ENCODE measurements around the gene FAM153A. TPM values are rescaled to one million over a fixed set of nuclear protein-coding genes. Genes with fewer than 3 reads are reported as not detected.
"Not testable (repeated sequence)": the region's sequence is repeated elsewhere in the genome, so short reads cannot be mapped to it uniquely, and the experiment has no call there.

The FAM153A gene
- total and polyA plus RNA-seq, 2 of the 8 experiments (the other 6 are each of a cell fraction or from before 2014, with no cell fraction given): not detected

DNA sequence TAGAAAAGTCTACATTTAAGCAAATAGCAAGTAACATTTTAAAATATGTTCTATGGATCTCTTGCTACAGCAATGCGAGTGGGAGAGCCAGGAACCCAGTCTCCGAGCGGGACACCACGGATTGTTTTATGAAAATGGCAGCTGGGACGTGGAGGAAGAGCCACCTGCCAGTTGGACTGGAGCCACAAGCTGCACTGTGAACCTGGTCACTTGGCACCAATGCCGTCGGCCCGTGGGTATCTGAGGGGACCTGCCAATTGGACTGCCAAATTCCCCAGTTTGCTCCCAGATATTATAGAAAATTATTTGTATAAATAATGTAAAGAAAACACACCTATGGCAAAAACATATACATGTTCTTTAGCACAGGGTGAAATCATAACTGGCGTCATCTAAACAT is 10.6 kb upstream of the FAM153A start:
- DNase-seq (ENCODE audit: low read depth in 1 of 2, low spot score in 2 of 2); H3K36me3 ChIP-seq (ENCODE audit: control insufficient read depth in 2 of 4, insufficient read depth in 4 of 4, low read length in 3 of 4); POLR2A ChIA-PET (ENCODE audit: partially characterized antibody); CTCF ChIA-PET (ENCODE audit: partially characterized antibody); H2BK15ac ChIP-seq (ENCODE audit: low read length); H3K56ac ChIP-seq (replicated peaks; ENCODE audit: insufficient read length, low read depth, low read length); H2BK120ac ChIP-seq (replicated peaks; ENCODE audit: low read depth, low read length); H3K14ac ChIP-seq (ENCODE audit: insufficient read length); H4K20me1 ChIP-seq (replicated peaks in 1 of 2; ENCODE audit: control insufficient read depth in 1 of 2, insufficient read depth in 2 of 2, low read length in 2 of 2); FAIRE-seq; H3K79me1 ChIP-seq (ENCODE audit: low read depth, low read length); H3K9ac ChIP-seq (replicated peaks in 1 of 4; ENCODE audit: extremely low read depth in 1 of 4, low read depth in 3 of 4, low read length in 3 of 4); H3K23me2 ChIP-seq (ENCODE audit: low read depth, low read length); H2BK12ac ChIP-seq (ENCODE audit: low read depth, low read length); H2AK5ac ChIP-seq (ENCODE audit: low read depth, low read length); H3K9me3 ChIP-seq (ENCODE audit: insufficient read depth in 2 of 2, low read depth in 1 of 2, low read length in 1 of 2); H3K4me2 ChIP-seq (ENCODE audit: insufficient read depth in 1 of 2, low read depth in 2 of 2, low read length in 2 of 2); H3K4me3 ChIP-seq (ENCODE audit: extremely low read depth in 1 of 4, insufficient read depth in 2 of 4, low read depth in 3 of 4, low read length in 4 of 4); H3K27me3 ChIP-seq (replicated peaks in 1 of 4; ENCODE audit: control insufficient read depth in 3 of 4, extremely low read depth in 1 of 4, insufficient read depth in 3 of 4, low read length in 3 of 4); H3K23ac ChIP-seq (ENCODE audit: insufficient read length); H2BK5ac ChIP-seq (ENCODE audit: low read depth, low read length); H3K79me2 ChIP-seq (ENCODE audit: control insufficient read depth in 1 of 2, insufficient read depth in 2 of 2, low read length in 2 of 2); H3K18ac ChIP-seq (ENCODE audit: extremely low read depth, low read length); H2AFZ ChIP-seq (ENCODE audit: low read length); H4K91ac ChIP-seq (replicated peaks; ENCODE audit: insufficient read length, low read length); H4K8ac ChIP-seq (ENCODE audit: extremely low read depth, insufficient read depth, low read length); H4K5ac ChIP-seq (ENCODE audit: insufficient read length, low read depth, low read length); H3K4ac ChIP-seq (replicated peaks; ENCODE audit: insufficient read length, low read depth, low read length); H3K27ac ChIP-seq (ENCODE audit: low read depth, low read length); H2BK20ac ChIP-seq (ENCODE audit: low read length); H3K4me1 ChIP-seq (replicated peaks in 1 of 4; ENCODE audit: control insufficient read depth in 3 of 4, insufficient read depth in 4 of 4, low read length in 3 of 4): not testable (repeated sequence)
- WGBS, 2 experiments (ENCODE audit: extremely low coverage in 1 of 2, insufficient coverage in 1 of 2, insufficient read length in 1 of 2, insufficient replicate concordance in 2 of 2, low coverage in 1 of 2, low lambda C conversion rate in 2 of 2, missing lambda C conversion rate in 1 of 2): 96% methylated on average over 4 of the region's 9 CpGs; no CpG with 5 or more reads in 1 of the 2 experiments

- WGBS, 2 experiments (ENCODE audit: extremely low coverage in 1 of 2, insufficient coverage in 1 of 2, insufficient read length in 1 of 2, insufficient replicate concordance in 2 of 2, low coverage in 1 of 2, low lambda C conversion rate in 2 of 2, missing lambda C conversion rate in 1 of 2): 80% methylated on average over 4 of the region's 12 CpGs; no CpG with 5 or more reads in 1 of the 2 experiments
- H2BK15ac ChIP-seq (ENCODE audit: low read length); H4K20me1 ChIP-seq (replicated peaks in 1 of 2; ENCODE audit: control insufficient read depth in 1 of 2, insufficient read depth in 2 of 2, low read length in 2 of 2); H2AK5ac ChIP-seq (ENCODE audit: low read depth, low read length); H3K9ac ChIP-seq (replicated peaks in 1 of 4; ENCODE audit: extremely low read depth in 1 of 4, low read depth in 3 of 4, low read length in 3 of 4); H2BK12ac ChIP-seq (ENCODE audit: low read depth, low read length); H4K8ac ChIP-seq (ENCODE audit: extremely low read depth, insufficient read depth, low read length); H3K4me2 ChIP-seq (ENCODE audit: insufficient read depth in 1 of 2, low read depth in 2 of 2, low read length in 2 of 2); FAIRE-seq; H2AFZ ChIP-seq (ENCODE audit: low read length); DNase-seq (ENCODE audit: low read depth in 1 of 2, low spot score in 2 of 2); H3K56ac ChIP-seq (replicated peaks; ENCODE audit: insufficient read length, low read depth, low read length); H4K5ac ChIP-seq (ENCODE audit: insufficient read length, low read depth, low read length); H3K18ac ChIP-seq (ENCODE audit: extremely low read depth, low read length); H2BK120ac ChIP-seq (replicated peaks; ENCODE audit: low read depth, low read length); H2BK5ac ChIP-seq (ENCODE audit: low read depth, low read length); H3K4me1 ChIP-seq (replicated peaks in 1 of 4; ENCODE audit: control insufficient read depth in 3 of 4, insufficient read depth in 4 of 4, low read length in 3 of 4); H3K4me3 ChIP-seq (ENCODE audit: extremely low read depth in 1 of 4, insufficient read depth in 2 of 4, low read depth in 3 of 4, low read length in 4 of 4); H3K27ac ChIP-seq (ENCODE audit: low read depth, low read length); H3K23me2 ChIP-seq (ENCODE audit: low read depth, low read length); H3K14ac ChIP-seq (ENCODE audit: insufficient read length); POLR2A ChIA-PET (ENCODE audit: partially characterized antibody); H3K23ac ChIP-seq (ENCODE audit: insufficient read length); H4K91ac ChIP-seq (replicated peaks; ENCODE audit: insufficient read length, low read length); H3K9me3 ChIP-seq (ENCODE audit: insufficient read depth in 2 of 2, low read depth in 1 of 2, low read length in 1 of 2); H3K27me3 ChIP-seq (replicated peaks in 1 of 4; ENCODE audit: control insufficient read depth in 3 of 4, extremely low read depth in 1 of 4, insufficient read depth in 3 of 4, low read length in 3 of 4); H2BK20ac ChIP-seq (ENCODE audit: low read length); H3K4ac ChIP-seq (replicated peaks; ENCODE audit: insufficient read length, low read depth, low read length); H3K36me3 ChIP-seq (ENCODE audit: control insufficient read depth in 2 of 4, insufficient read depth in 4 of 4, low read length in 3 of 4); H3K79me1 ChIP-seq (ENCODE audit: low read depth, low read length); CTCF ChIA-PET (ENCODE audit: partially characterized antibody); H3K79me2 ChIP-seq (ENCODE audit: control insufficient read depth in 1 of 2, insufficient read depth in 2 of 2, low read length in 2 of 2): not testable (repeated sequence)
Observed at GRCh38 chr5:177791649-177792048, 8.9 kb upstream of the FAM153A start.
